ENCODE data around the gene DSC3.

GRCh38 chr18:31030574-31031278 is 11.8 kb downstream of the DSC3 start:
- TF ChIP-seq, protein P1, sequence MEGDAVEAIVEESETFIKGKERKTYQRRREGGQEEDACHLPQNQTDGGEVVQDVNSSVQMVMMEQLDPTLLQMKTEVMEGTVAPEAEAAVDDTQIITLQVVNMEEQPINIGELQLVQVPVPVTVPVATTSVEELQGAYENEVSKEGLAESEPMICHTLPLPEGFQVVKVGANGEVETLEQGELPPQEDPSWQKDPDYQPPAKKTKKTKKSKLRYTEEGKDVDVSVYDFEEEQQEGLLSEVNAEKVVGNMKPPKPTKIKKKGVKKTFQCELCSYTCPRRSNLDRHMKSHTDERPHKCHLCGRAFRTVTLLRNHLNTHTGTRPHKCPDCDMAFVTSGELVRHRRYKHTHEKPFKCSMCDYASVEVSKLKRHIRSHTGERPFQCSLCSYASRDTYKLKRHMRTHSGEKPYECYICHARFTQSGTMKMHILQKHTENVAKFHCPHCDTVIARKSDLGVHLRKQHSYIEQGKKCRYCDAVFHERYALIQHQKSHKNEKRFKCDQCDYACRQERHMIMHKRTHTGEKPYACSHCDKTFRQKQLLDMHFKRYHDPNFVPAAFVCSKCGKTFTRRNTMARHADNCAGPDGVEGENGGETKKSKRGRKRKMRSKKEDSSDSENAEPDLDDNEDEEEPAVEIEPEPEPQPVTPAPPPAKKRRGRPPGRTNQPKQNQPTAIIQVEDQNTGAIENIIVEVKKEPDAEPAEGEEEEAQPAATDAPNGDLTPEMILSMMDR (conservative IDR thresholded peaks at IDR 0.05; ENCODE audit: low read depth, low read length), result no peak
- TF ChIP-seq EZH2 (IDR thresholded peaks at IDR 0.05; ENCODE audit: borderline replicate concordance, low read depth, low read length, poor library complexity, severe bottlenecking), result no peak

Data from A673 (cell line).